GM23338 (cell line): Measurements from ENCODE around the gene EFHD2.

Experiments
- EZH2 ChIP-seq: fragments of 200-600 bp; sonication (generic); IDR thresholded peaks from one replicate; pipeline ENCODE4 v1.8.0; 2017; ENCODE audit warnings: antibody characterized with exemption, mild to moderate bottlenecking, low read depth; ENCODE audit not compliant: unreplicated experiment
- EZH2phosphoT487 ChIP-seq: fragments of 200-600 bp; sonication (generic); IDR thresholded peaks from one replicate; pipeline ENCODE4 v1.8.1; 2018; ENCODE audit warnings: antibody characterized with exemption; ENCODE audit not compliant: unreplicated experiment
- JUNB ChIP-seq: IDR thresholded peaks from one replicate; pipeline ENCODE4 v1.6.1; 2016; ENCODE audit warnings: antibody characterized with exemption; ENCODE audit not compliant: unreplicated experiment
- POLR2AphosphoS5 ChIP-seq: IDR thresholded peaks from 2 replicates; pipeline ENCODE4 v1.6.1; 2016; ENCODE audit warnings: antibody characterized with exemption, low read depth
- STAT1 ChIP-seq: IDR thresholded peaks from one replicate; pipeline ENCODE4 v1.6.1; 2016; ENCODE audit warnings: antibody characterized with exemption; ENCODE audit not compliant: unreplicated experiment
- ZNF462 ChIP-seq: fragments of 250-450 bp; sonication (Bioruptor Pico); IDR thresholded peaks from 2 replicates; pipeline ENCODE4 v1.5.0; 2020; ENCODE audit warnings: mild to moderate bottlenecking, moderate library complexity
- TF ChIP-seq, protein P1 (sequence below), 2 experiments: fragments of 200-600 bp in 1 of 2; sonication (generic) in 1 of 2; conservative IDR thresholded peaks; 2 replicates each; pipeline versions ENCODE4 v1.5.1 to v1.6.1; 2016 to 2017; ENCODE audit warnings: antibody characterized with exemption in 2 of 2, low read depth in 2 of 2, mild to moderate bottlenecking in 2 of 2, moderate library complexity in 1 of 2
- TF ChIP-seq, protein P2 (sequence below): IDR thresholded peaks from 2 replicates; pipeline ENCODE4 v1.6.1; 2016; ENCODE audit warnings: antibody characterized with exemption
- TF ChIP-seq, protein P3 (sequence below): IDR thresholded peaks from one replicate; pipeline ENCODE4 v1.6.1; 2018; ENCODE audit warnings: antibody characterized with exemption; ENCODE audit not compliant: unreplicated experiment

- TF ChIP-seq EZH2, result no peak
- TF ChIP-seq, protein P1, sequence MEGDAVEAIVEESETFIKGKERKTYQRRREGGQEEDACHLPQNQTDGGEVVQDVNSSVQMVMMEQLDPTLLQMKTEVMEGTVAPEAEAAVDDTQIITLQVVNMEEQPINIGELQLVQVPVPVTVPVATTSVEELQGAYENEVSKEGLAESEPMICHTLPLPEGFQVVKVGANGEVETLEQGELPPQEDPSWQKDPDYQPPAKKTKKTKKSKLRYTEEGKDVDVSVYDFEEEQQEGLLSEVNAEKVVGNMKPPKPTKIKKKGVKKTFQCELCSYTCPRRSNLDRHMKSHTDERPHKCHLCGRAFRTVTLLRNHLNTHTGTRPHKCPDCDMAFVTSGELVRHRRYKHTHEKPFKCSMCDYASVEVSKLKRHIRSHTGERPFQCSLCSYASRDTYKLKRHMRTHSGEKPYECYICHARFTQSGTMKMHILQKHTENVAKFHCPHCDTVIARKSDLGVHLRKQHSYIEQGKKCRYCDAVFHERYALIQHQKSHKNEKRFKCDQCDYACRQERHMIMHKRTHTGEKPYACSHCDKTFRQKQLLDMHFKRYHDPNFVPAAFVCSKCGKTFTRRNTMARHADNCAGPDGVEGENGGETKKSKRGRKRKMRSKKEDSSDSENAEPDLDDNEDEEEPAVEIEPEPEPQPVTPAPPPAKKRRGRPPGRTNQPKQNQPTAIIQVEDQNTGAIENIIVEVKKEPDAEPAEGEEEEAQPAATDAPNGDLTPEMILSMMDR (conservative IDR thresholded peaks at IDR 0.05; ENCODE audit: low read depth in 2 of 2), result no peak
- TF ChIP-seq JUNB, result no peak
- TF ChIP-seq POLR2AphosphoS5, result no peak
- no peak for TF ChIP-seq EZH2phosphoT487
- TF ChIP-seq, protein P2, sequence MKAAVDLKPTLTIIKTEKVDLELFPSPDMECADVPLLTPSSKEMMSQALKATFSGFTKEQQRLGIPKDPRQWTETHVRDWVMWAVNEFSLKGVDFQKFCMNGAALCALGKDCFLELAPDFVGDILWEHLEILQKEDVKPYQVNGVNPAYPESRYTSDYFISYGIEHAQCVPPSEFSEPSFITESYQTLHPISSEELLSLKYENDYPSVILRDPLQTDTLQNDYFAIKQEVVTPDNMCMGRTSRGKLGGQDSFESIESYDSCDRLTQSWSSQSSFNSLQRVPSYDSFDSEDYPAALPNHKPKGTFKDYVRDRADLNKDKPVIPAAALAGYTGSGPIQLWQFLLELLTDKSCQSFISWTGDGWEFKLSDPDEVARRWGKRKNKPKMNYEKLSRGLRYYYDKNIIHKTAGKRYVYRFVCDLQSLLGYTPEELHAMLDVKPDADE, result no peak
- no peak for TF ChIP-seq ZNF462 (CRISPR knock-in tag)
- no peak for TF ChIP-seq STAT1
- TF ChIP-seq, protein P3, sequence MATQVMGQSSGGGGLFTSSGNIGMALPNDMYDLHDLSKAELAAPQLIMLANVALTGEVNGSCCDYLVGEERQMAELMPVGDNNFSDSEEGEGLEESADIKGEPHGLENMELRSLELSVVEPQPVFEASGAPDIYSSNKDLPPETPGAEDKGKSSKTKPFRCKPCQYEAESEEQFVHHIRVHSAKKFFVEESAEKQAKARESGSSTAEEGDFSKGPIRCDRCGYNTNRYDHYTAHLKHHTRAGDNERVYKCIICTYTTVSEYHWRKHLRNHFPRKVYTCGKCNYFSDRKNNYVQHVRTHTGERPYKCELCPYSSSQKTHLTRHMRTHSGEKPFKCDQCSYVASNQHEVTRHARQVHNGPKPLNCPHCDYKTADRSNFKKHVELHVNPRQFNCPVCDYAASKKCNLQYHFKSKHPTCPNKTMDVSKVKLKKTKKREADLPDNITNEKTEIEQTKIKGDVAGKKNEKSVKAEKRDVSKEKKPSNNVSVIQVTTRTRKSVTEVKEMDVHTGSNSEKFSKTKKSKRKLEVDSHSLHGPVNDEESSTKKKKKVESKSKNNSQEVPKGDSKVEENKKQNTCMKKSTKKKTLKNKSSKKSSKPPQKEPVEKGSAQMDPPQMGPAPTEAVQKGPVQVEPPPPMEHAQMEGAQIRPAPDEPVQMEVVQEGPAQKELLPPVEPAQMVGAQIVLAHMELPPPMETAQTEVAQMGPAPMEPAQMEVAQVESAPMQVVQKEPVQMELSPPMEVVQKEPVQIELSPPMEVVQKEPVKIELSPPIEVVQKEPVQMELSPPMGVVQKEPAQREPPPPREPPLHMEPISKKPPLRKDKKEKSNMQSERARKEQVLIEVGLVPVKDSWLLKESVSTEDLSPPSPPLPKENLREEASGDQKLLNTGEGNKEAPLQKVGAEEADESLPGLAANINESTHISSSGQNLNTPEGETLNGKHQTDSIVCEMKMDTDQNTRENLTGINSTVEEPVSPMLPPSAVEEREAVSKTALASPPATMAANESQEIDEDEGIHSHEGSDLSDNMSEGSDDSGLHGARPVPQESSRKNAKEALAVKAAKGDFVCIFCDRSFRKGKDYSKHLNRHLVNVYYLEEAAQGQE, result no peak
These were observed 2.0 kb downstream of the EFHD2 start for GRCh38 chr1:15411593-15412137.
